ENCODE measurements around the gene NDUFS5.
"Not testable (repeated sequence)": the region's sequence is repeated elsewhere in the genome, so short reads cannot be mapped to it uniquely, and the experiment has no call there.

The NDUFS5 gene

DNA sequence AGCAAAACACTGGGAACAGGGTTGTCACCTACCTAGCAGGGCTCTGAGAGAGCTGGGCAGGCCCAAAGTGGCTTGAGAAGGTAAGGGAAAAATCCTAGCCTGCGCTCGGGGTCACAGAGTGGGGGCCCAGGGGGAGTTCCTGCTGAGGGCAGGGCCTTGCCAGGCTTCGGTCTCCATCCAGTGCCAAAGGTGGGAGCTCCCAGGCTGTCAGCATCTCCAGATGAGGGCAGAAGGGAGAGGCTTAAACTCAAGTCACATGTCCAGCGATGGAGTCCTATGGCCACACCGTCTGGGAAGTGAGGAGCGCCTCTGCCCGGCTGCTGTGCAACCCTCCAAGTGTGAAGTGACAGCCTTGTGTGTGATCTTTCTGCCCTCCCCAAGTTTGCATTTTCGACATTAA is 11.2 kb upstream of the NDUFS5 start:
- FAIRE-seq; DNase-seq (ENCODE audit: low spot score): not testable (repeated sequence)

GRCh38 chr1:39016604-39017171 is 9.5 kb upstream of the NDUFS5 start:
- DNase-seq (ENCODE audit: low spot score): no peak
- FAIRE-seq: no peak

DNA sequence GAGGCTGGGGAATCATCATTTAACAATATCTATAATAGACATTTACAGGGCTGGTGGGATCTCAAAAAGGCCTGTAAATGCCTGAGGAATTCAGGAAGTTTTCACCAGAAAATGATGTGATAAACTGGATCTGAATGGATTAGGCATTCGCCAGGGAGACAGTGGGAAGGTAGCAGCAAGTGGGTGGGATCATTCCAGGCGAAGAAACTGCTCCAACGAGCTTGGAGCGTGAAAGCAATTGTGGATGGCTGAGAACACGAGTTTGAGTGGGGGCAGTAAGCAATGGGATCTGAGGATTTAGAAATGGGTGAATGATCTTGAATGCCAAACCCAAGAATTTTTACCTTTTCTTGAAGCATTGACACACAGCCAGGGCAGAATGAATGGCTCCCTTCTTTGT is 8.9 kb upstream of the NDUFS5 start:
- DNase-seq (ENCODE audit: low spot score): no peak
- no peak for FAIRE-seq

DNA sequence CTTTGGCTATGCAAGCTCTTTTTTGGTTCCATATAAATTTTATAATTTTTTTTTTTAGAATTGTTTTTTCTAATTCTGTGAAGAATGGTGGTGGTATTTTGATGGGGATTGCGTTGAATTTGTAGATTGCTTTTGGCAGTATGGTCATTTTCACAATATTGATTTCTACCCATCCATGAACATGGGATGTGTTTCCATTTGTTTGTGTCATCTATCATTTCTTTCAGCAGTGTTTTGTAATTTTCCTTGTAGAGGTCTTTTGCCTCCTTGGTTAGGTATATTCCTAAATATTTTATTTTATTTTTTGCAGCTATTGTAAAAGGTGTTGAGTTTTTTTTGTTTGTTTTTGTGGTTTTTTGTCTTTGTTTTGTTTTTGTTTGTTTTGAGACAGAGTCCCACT is 5.7 kb upstream of the NDUFS5 start:
- not testable (repeated sequence) for FAIRE-seq; DNase-seq (ENCODE audit: low spot score)

GRCh38 chr1:39021426-39021825 is 4.7 kb upstream of the NDUFS5 start:
- DNase-seq (ENCODE audit: low spot score): no peak
- FAIRE-seq: no peak

DNA sequence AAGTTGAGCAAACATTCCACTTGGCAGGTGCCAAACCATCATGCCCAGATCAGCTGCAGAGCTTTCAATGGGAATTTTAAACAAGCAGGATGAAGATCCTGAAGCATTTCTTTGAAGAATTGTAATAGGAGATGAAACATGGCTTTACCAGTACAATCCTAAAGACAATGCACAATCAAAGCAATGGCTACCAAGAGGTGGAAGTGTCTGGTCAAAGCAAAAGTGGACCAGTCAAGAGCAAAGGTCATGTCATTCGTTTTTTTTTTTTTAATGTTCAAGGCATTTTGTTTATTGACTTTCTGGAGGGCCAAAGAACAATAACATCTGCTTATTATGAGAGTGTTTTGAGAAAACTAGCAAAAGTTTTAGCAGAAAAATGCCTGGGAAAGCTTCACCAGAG is 3.0 kb upstream of the NDUFS5 start:
- FAIRE-seq: no peak
- DNase-seq (ENCODE audit: low spot score): no peak

GRCh38 chr1:39026866-39027507 is 837 bp downstream of the NDUFS5 start:
- FAIRE-seq: no peak
- DNase-seq (ENCODE audit: low spot score): no peak

GRCh38 chr1:39034114-39034654 is 8.0 kb downstream of the NDUFS5 start:
- no peak for FAIRE-seq

GRCh38 chr1:39036678-39037077 is 10.5 kb downstream of the NDUFS5 start:
- DNase-seq (ENCODE audit: low spot score): no peak
- FAIRE-seq: no peak

More at GRCh38 chr1:39034114-39034654, 8.0 kb downstream of the NDUFS5 start:
- DNase-seq (ENCODE audit: low spot score): no peak

- FAIRE-seq: no peak
- no peak for DNase-seq (ENCODE audit: low spot score)
Measured at GRCh38 chr1:39043513-39043912, 17.4 kb downstream of the NDUFS5 start.

GRCh38 chr1:39044762-39045161 is 18.6 kb downstream of the NDUFS5 start:
- no peak for FAIRE-seq
- DNase-seq (ENCODE audit: low spot score): no peak

DNA sequence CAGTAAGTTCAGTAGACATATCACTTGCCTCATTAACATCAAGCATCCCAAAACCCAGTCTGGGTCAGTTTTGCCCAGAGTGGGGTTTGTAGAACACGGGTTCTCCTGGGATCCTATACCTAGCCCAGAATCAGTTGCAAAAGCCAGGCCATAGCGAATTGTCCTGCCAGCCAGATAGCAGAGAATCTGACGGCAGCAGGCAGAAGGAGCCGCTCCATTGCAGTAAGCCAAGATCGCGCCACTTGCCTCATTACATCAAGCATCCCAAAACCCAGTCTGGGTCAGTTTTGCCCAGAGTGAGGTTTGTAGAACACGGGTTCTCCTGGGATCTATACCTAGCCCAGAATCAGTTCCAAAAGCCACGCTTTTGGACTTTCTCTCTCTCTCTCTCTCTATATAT is 19.1 kb downstream of the NDUFS5 start:
- no peak for DNase-seq (ENCODE audit: low spot score)
- FAIRE-seq: no peak

DNA sequence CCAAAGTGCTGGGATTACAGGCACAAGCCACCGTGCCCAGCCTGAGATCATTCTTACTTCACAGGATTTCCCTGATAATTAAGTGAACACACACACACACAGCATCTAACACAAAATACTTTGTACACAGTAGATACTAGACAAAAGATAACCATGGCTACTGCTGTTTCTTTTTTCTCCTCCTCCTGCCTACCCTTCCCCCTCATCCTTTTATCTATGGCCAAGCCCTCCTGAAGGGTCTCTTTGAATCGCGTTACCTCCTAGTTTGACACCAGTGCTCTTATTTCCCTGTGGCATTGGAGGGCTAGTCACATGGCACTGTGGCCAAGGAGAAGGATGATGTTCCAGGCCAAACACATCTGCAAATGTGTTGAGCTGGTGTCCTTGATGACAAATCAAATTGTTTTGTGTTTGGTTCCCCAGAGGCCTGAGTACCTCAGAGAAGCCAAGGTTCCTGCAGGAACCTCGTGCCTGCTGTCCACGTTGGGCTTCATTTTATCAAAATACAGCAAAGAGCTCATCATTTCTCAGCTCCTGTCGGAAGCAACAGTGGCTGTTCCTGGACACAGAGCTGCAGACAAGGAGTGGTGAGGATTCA is 20.6 kb downstream of the NDUFS5 start:
- FAIRE-seq (no peak), DNase-seq (ENCODE audit: low spot score) (no peak)

DNA sequence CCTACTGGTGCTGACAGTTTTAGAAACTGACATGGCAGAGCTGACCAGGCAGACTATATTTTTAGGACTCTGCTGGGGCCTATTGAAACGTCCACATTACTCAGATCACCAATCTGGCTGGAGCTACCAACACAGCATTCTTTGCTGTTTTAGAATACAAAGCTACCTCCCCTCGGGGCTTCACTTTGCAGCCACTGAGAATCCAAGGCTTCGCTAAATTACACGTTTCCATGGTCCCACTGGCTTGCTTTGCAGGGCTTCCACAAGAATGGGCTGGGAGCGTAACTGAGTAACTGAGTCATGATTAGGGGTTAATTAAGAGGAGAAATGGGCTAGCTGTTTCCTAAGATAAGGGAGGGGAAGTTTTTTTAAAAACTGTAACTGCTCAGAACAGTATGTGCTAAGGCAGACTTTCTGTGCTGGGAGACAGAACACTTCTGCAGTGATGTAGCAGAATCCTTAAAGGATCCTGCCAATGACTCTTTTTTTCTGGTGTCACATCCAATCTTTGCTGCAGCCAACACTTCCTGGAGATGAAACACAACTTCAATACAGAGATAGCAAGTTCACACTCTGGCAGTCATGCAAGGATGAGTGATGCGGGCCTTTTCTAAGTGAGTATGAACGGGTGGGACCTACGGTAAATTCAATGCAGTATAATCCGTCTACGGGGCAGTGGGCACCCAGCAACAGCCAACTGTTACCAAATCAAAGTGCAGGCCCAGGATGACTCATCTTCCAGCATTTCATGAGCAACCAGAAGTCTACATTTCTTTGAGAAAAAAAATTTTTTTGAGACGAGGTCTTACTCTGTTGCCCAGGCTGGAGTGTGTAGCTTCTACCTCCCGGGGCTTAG is 21.5 kb downstream of the NDUFS5 start:
- FAIRE-seq (peak; percentile 97), DNase-seq (ENCODE audit: low spot score) (peak; percentile 99)

GRCh38 chr1:39048745-39049370 is 22.7 kb downstream of the NDUFS5 start:
- DNase-seq (ENCODE audit: low spot score) (no peak), FAIRE-seq (no peak)

- DNase-seq (ENCODE audit: low spot score): no peak
- no peak for FAIRE-seq
Measured at GRCh38 chr1:39050001-39050400, 23.9 kb downstream of the NDUFS5 start.

DNA sequence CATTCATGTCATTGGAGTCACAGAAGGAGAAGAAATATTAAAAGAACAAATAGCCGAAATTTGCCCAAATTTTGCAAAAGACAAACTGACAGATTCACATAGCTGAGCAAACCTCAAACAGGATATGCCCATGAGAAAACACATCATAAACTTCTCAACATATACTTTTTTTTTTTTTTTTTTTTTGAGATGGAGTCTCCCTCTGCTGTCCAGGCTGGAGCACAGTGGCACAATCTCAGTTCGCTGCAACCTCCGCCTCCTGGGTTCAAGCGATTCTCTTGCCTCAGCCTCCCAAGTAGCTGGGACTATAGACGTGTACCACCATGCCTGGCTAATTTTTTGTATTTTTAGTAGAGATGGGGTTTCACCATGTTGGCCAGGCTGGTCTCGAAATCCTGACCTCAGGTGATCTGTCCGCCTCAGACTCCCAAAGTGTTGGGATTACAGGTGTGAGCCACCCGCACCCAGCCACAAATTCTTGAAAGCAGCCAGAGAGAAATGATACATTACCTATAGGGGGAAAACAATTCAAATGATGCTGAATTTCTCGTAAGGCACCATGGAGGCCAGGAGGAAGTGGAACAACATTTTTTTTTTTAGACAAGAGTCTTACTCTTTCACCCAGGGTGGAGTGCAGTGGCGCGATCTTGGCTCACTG is 25.2 kb downstream of the NDUFS5 start:
- not testable (repeated sequence) for FAIRE-seq; DNase-seq (ENCODE audit: low spot score)

GRCh38 chr1:39051956-39052355 is 25.8 kb downstream of the NDUFS5 start:
- DNase-seq (ENCODE audit: low spot score) (no peak), FAIRE-seq (no peak)

DNA sequence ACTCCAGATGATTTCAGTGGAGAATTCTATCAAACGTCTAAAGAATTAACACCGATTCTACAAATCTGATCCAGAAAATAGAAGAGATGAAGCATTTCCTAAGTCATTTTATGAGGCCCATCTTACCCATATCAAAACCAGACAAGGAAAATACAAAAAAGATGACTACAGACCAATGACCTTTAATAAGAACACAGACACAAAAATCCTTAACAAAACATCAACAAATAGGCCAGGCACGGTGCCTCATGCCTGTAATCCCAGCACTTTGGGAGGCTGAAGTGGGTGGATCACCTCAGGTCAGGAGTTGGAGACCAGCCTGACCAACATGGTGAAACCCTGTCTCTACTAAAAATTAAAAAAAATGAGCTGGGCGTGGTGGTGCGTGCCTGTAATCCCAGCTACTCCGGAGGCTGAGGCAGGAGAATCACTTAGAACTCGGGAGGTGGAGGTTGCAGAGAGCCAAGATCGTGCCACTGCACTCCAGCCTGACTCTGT is 29.1 kb downstream of the NDUFS5 start:
- FAIRE-seq; DNase-seq (ENCODE audit: low spot score): not testable (repeated sequence)

GRCh38 chr1:39061516-39061915 is 35.4 kb downstream of the NDUFS5 start:
- DNase-seq (ENCODE audit: low spot score); FAIRE-seq: not testable (repeated sequence)
